ENCODE results near the gene PHACTR2.
"Not testable (repeated sequence)": the region's sequence is repeated elsewhere in the genome, so short reads cannot be mapped to it uniquely, and the experiment has no call there.

The PHACTR2 gene

GRCh38 chr6:143651328-143651727, 26.4 kb upstream of the PHACTR2 start:
- no CpG with 5 or more reads among the region's 4 CpGs for WGBS (ENCODE audit: insufficient coverage, insufficient read length)
- H3K9me3 ChIP-seq (ENCODE audit: control insufficient read depth, insufficient read depth, low read length); H3K36me3 ChIP-seq (ENCODE audit: control insufficient read depth, insufficient read depth, low read length); H3K4me1 ChIP-seq (ENCODE audit: control insufficient read depth, insufficient read depth, low read length); H3K4me3 ChIP-seq (ENCODE audit: low read length); H3K27me3 ChIP-seq (ENCODE audit: control insufficient read depth, insufficient read depth, low read length); DNase-seq (ENCODE audit: low read depth, low spot score); H3K27ac ChIP-seq (ENCODE audit: low read length): not testable (repeated sequence)

- Histone ChIP-seq H3K27ac (ENCODE audit: low read length) (no peak overlapping the region), H3K4me1 (ENCODE audit: control insufficient read depth, insufficient read depth, low read length) (no peaks in the 10 kb centered on the region), H3K27me3 (ENCODE audit: control insufficient read depth, insufficient read depth, low read length) (no peaks in the 10 kb centered on the region), H3K4me3 (ENCODE audit: low read length) (no peak overlapping the region), H3K36me3 (ENCODE audit: control insufficient read depth, insufficient read depth, low read length) (no peaks in the 10 kb centered on the region), H3K9me3 (ENCODE audit: control insufficient read depth, insufficient read depth, low read length) (no peaks in the 10 kb centered on the region)
- no peak for DNase-seq (ENCODE audit: low read depth, low spot score)
- WGBS (ENCODE audit: insufficient coverage, insufficient read length) = no CpG with 5 or more reads among the region's 6 CpGs
Measured at GRCh38 chr6:143652841-143653331, 24.9 kb upstream of the PHACTR2 start.

DNA sequence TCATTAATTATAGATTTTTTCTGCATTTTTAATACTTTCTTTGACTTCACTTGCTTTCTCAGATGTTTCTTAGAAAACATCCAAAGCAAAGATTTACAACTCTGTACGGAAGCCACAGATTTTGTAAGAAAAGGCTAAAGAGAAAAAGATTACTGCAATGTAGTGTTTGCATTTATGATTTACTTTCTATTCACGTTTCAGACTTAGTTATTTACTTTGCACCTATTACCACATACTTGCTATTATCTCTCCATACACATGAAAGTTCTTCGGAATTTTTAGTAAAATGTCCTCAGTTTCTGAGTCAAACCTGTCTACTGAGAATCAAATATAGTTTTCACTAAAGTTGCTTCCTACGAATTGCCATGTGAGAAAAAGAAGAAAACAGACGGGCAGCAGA, 22.2 kb upstream of the PHACTR2 start:
- Histone ChIP-seq H3K4me1 (ENCODE audit: control insufficient read depth, insufficient read depth, low read length) (no peaks in the 10 kb centered on the region), H3K27ac (ENCODE audit: low read length) (no peak overlapping the region), H3K4me3 (ENCODE audit: low read length) (no peak overlapping the region), H3K36me3 (ENCODE audit: control insufficient read depth, insufficient read depth, low read length) (no peaks in the 10 kb centered on the region), H3K27me3 (ENCODE audit: control insufficient read depth, insufficient read depth, low read length) (no peaks in the 10 kb centered on the region), H3K9me3 (ENCODE audit: control insufficient read depth, insufficient read depth, low read length) (no peaks in the 10 kb centered on the region; the same call in 1 of the 2 replicates)
- no CpG with 5 or more reads among the region's 5 CpGs for WGBS (ENCODE audit: insufficient coverage, insufficient read length)
- DNase-seq (ENCODE audit: low read depth, low spot score) = no peak

- no peak overlapping the region for H3K4me3 ChIP-seq (ENCODE audit: low read length)
- no peaks in the 10 kb centered on the region for H3K4me1 ChIP-seq (ENCODE audit: control insufficient read depth, insufficient read depth, low read length)
- no peak for DNase-seq (ENCODE audit: low read depth, low spot score)
- no peaks in the 10 kb centered on the region for H3K36me3 ChIP-seq (ENCODE audit: control insufficient read depth, insufficient read depth, low read length)
- no peaks in the 10 kb centered on the region; the same call in 1 of the 2 replicates for H3K9me3 ChIP-seq (ENCODE audit: control insufficient read depth, insufficient read depth, low read length)
- WGBS (ENCODE audit: insufficient coverage, insufficient read length) = no CpG with 5 or more reads among the region's 4 CpGs
- H3K27ac ChIP-seq (ENCODE audit: low read length) = no peak overlapping the region
- H3K27me3 ChIP-seq (ENCODE audit: control insufficient read depth, insufficient read depth, low read length) = no peaks in the 10 kb centered on the region
Measured at GRCh38 chr6:143656026-143656425, 21.7 kb upstream of the PHACTR2 start.

DNA sequence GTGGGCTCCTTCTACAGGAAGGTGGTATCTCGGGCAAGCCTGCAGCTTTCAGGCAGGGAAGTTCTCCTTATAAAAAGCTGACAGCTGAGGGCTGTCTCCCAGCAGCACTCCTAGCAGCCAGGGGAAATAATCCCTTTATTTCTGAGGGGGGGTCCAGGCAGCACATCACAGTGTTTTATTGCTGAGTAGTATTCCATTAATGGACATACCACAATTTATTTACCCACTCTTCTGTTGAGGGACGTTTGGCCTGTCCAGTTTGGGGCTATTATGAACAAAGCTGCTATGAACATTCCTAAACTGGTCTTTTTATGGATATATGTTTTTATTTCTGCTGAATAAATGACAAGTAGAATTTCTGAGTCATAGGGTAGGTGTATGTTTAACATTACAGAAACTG, 20.0 kb upstream of the PHACTR2 start:
- WGBS (ENCODE audit: insufficient coverage, insufficient read length) = no CpG with 5 or more reads among the region's 2 CpGs
- no peaks in the 10 kb centered on the region for H3K36me3 ChIP-seq (ENCODE audit: control insufficient read depth, insufficient read depth, low read length)
- no peaks in the 10 kb centered on the region for H3K27me3 ChIP-seq (ENCODE audit: control insufficient read depth, insufficient read depth, low read length)
- no peaks in the 10 kb centered on the region; the same call in 1 of the 2 replicates for H3K9me3 ChIP-seq (ENCODE audit: control insufficient read depth, insufficient read depth, low read length)
- no peak for DNase-seq (ENCODE audit: low read depth, low spot score)
- no peak overlapping the region for H3K4me3 ChIP-seq (ENCODE audit: low read length)
- H3K27ac ChIP-seq (ENCODE audit: low read length) = no peak overlapping the region
- H3K4me1 ChIP-seq (ENCODE audit: control insufficient read depth, insufficient read depth, low read length) = no peaks in the 10 kb centered on the region

GRCh38 chr6:143660170-143660569, 17.6 kb upstream of the PHACTR2 start:
- not testable (repeated sequence) for DNase-seq (ENCODE audit: low read depth, low spot score); H3K4me1 ChIP-seq (ENCODE audit: control insufficient read depth, insufficient read depth, low read length); H3K27me3 ChIP-seq (ENCODE audit: control insufficient read depth, insufficient read depth, low read length); H3K4me3 ChIP-seq (ENCODE audit: low read length); H3K9me3 ChIP-seq (ENCODE audit: control insufficient read depth, insufficient read depth, low read length); H3K36me3 ChIP-seq (ENCODE audit: control insufficient read depth, insufficient read depth, low read length); H3K27ac ChIP-seq (ENCODE audit: low read length)
- no CpG with 5 or more reads among the region's 3 CpGs for WGBS (ENCODE audit: insufficient coverage, insufficient read length)

GRCh38 chr6:143664171-143664570, 13.6 kb upstream of the PHACTR2 start:
- H3K27me3 ChIP-seq (ENCODE audit: control insufficient read depth, insufficient read depth, low read length) = no peaks in the 10 kb centered on the region
- no peak overlapping the region for H3K27ac ChIP-seq (ENCODE audit: low read length)
- no peaks in the 10 kb centered on the region for H3K4me1 ChIP-seq (ENCODE audit: control insufficient read depth, insufficient read depth, low read length)
- H3K9me3 ChIP-seq (ENCODE audit: control insufficient read depth, insufficient read depth, low read length) = no peaks in the 10 kb centered on the region; the same call in 1 of the 2 replicates
- no peak overlapping the region for H3K4me3 ChIP-seq (ENCODE audit: low read length)
- no peak for DNase-seq (ENCODE audit: low read depth, low spot score)
- H3K36me3 ChIP-seq (ENCODE audit: control insufficient read depth, insufficient read depth, low read length) = no peaks in the 10 kb centered on the region

DNA sequence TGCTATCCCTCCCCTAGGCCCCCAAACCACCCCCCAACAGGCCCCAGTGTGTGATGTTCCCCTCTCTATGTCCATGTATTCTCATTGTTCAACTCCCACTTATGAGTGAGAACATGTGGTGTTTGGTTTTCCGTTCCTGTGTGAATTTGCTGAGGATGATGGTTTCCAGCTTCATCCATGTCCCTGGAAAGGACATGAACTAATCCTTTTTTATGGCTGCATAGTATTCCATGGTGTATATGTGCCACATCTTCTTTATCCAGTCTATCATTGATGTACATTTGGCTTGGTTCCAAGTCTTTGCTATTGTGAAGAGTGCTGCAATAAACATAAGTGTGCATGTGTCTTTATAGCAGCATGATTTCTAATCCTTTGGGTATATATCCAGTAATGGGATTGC, 11.8 kb upstream of the PHACTR2 start:
- DNase-seq (ENCODE audit: low read depth, low spot score); H3K9me3 ChIP-seq (ENCODE audit: control insufficient read depth, insufficient read depth, low read length); H3K36me3 ChIP-seq (ENCODE audit: control insufficient read depth, insufficient read depth, low read length); H3K27me3 ChIP-seq (ENCODE audit: control insufficient read depth, insufficient read depth, low read length); H3K4me3 ChIP-seq (ENCODE audit: low read length); H3K27ac ChIP-seq (ENCODE audit: low read length); H3K4me1 ChIP-seq (ENCODE audit: control insufficient read depth, insufficient read depth, low read length): not testable (repeated sequence)
- WGBS (ENCODE audit: insufficient coverage, insufficient read length) = no CpG with 5 or more reads among the region's 1 CpG

DNA sequence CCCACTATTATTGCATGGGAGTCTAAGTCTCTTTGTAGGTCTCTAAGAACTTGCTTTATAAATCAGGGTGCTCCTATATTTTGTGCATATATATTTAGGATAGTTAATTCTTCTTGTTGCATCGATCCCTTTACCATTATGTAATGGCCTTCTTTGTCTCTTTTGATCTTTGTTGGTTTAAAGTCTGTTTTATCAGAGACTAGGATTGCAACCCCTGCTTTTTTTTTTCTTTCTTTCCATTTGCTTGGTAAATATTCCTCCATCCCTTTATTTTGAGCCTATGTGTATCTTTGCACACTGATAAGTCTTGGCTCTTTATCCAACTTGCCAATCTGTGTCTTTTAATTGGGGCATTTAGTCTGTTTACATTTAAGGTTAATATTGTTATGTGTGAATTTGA, 8.3 kb upstream of the PHACTR2 start:
- H3K4me1 ChIP-seq (ENCODE audit: control insufficient read depth, insufficient read depth, low read length); DNase-seq (ENCODE audit: low read depth, low spot score); H3K36me3 ChIP-seq (ENCODE audit: control insufficient read depth, insufficient read depth, low read length); H3K9me3 ChIP-seq (ENCODE audit: control insufficient read depth, insufficient read depth, low read length); H3K4me3 ChIP-seq (ENCODE audit: low read length); H3K27ac ChIP-seq (ENCODE audit: low read length); H3K27me3 ChIP-seq (ENCODE audit: control insufficient read depth, insufficient read depth, low read length): not testable (repeated sequence)
- WGBS (ENCODE audit: insufficient coverage, insufficient read length) = no CpG with 5 or more reads among the region's 1 CpG

DNA sequence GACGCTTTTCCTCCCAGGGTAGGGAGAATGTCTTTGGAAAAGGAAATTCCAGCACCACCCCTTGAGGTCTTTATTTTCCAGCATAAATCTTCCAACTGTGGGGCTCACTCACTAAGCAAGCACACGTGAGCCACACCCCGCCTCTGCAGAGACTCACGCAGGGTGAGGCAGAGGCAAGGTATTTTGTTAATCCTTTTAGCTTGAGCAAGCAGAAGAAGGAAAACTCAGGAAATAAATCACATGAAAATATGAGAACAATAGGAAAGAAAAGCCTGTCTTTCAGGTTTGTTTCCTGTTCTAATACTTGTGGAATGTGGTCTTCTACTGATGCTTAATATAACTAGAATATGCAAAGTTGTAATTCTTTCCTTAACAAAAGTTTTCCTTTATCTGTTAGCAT, 4.1 kb upstream of the PHACTR2 start:
- DNase-seq (ENCODE audit: low read depth, low spot score) = no peak
- H3K27me3 ChIP-seq (ENCODE audit: control insufficient read depth, insufficient read depth, low read length) = no peaks in the 10 kb centered on the region
- H3K9me3 ChIP-seq (ENCODE audit: control insufficient read depth, insufficient read depth, low read length) = no peaks in the 10 kb centered on the region
- no peaks in the 10 kb centered on the region for H3K36me3 ChIP-seq (ENCODE audit: control insufficient read depth, insufficient read depth, low read length)
- H3K27ac ChIP-seq (ENCODE audit: low read length) = no peak overlapping the region
- H3K4me3 ChIP-seq (ENCODE audit: low read length) = no peak overlapping the region
- peaks cover 10% of the 10 kb centered on the region; the same call in 1 of the 2 replicates for H3K4me1 ChIP-seq (ENCODE audit: control insufficient read depth, insufficient read depth, low read length)
- WGBS (ENCODE audit: insufficient coverage, insufficient read length) = no CpG with 5 or more reads among the region's 4 CpGs

DNA sequence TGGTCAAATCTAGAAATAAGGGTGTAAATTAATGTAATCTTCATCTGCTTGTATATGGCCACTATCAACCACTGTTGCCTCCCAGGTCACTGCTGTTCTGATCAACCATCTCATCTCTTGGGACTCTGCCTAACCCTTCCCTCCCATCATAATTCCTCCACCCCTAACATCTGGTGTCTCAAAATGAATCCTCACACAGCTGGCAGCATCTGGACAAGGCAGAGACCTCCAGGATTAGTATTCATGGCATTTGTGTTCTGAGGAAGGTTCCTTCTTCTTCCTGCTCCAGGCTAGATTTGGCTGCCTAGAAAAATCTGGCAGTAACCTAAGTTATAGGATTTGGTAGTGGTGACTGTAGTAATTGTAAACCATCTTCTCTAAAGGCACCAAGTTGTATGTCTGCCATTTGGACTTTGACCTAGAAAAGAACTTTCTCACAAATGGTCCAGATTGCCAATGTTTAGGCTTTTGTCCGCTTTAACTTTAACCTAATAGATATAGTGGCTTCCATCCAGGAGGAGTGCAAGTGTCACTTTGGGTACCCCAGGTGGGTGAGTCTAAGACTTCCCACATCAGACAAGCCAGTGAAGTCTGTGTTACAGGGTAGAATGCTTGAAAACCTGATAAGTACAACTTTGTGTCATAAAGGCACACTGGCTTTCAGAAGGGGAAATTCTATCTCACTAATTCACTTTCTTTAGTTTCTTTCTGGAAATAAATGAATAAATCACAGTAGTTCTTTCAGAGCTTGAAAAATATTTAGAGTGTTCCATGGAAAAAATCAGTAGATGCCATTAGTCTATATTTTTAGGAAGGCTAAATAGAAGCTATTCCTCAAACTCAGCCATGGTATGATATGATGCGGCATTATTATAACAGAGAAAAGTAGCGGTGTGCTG, 3.0 kb upstream of the PHACTR2 start:
- no peak for DNase-seq (ENCODE audit: low read depth, low spot score)
- Histone ChIP-seq H3K4me3 (ENCODE audit: low read length) (no peak overlapping the region), H3K4me1 (ENCODE audit: control insufficient read depth, insufficient read depth, low read length) (peaks cover 10% of the 10 kb centered on the region; the same call in 1 of the 2 replicates), H3K27me3 (ENCODE audit: control insufficient read depth, insufficient read depth, low read length) (no peaks in the 10 kb centered on the region), H3K27ac (ENCODE audit: low read length) (no peak overlapping the region), H3K9me3 (ENCODE audit: control insufficient read depth, insufficient read depth, low read length) (no peaks in the 10 kb centered on the region), H3K36me3 (ENCODE audit: control insufficient read depth, insufficient read depth, low read length) (no peaks in the 10 kb centered on the region)
- WGBS (ENCODE audit: insufficient coverage, insufficient read length) = no CpG with 5 or more reads among the region's 3 CpGs
